PC-9 (cell line): ENCODE results near the gene ZNF628. TPM values are rescaled to one million over a fixed set of nuclear protein-coding genes. Genes with fewer than 3 reads are reported as not detected.

Experiments
- BruUV-seq: library from RNA; stranded (reverse); fragments of 400-500 nt; replicated peaks from 2 replicates; lab custom pipeline; 2021; lab: Mats Ljungman, UMichigan
- CTCF ChIA-PET: fragments of 300-600 bp; sonication (Branson Sonifier 250); formaldehyde crosslinking; loops from one replicate; lab custom pipeline; 2022; ENCODE audit warnings: antibody characterized with exemption; lab: Charles Lee
- POLR2A ChIA-PET: fragments of 300-600 bp; sonication (Branson Sonifier 250); formaldehyde crosslinking; loops from one replicate; lab custom pipeline; 2022; ENCODE audit warnings: antibody characterized with exemption; ENCODE audit not compliant: unreplicated experiment; lab: Charles Lee
- DNase-seq, 2 experiments: peaks; one replicate each; pipeline versions ENCODE4 v3.0.0 to v3.0.0-alpha.2; 2015 to 2022; ENCODE audit warnings: mixed read lengths in 1 of 2
- H2AFZ ChIP-seq: fragments of 200-600 bp; sonication (generic); 2 replicates; pipeline ENCODE4 v1.8.1; 2017; ENCODE audit warnings: antibody characterized with exemption
- H3F3A ChIP-seq: fragments of 200-600 bp; sonication (generic); 2 replicates; pipeline ENCODE4 v1.8.1; 2017; ENCODE audit warnings: antibody characterized with exemption, mild to moderate bottlenecking, low read depth; ENCODE audit not compliant: insufficient read depth
- H3K27ac ChIP-seq: fragments of 200-600 bp; sonication (generic); 2 replicates; pipeline ENCODE4 v1.6.1; 2016; ENCODE audit warnings: mixed run types
- H3K27me3 ChIP-seq: fragments of 200-600 bp; sonication (generic); 2 replicates; pipeline ENCODE4 v1.6.1; 2016; ENCODE audit warnings: low read depth, mixed run types; ENCODE audit not compliant: insufficient read depth
- H3K36me3 ChIP-seq: fragments of 200-600 bp; sonication (generic); 2 replicates; pipeline ENCODE4 v1.6.1; 2016; ENCODE audit warnings: low read depth, mixed run types
- H3K4me1 ChIP-seq: fragments of 200-600 bp; sonication (generic); replicated peaks from 2 replicates; pipeline ENCODE4 v1.6.1; 2016; ENCODE audit warnings: mixed run types; ENCODE audit not compliant: insufficient read depth
- H3K4me2 ChIP-seq: fragments of 200-600 bp; sonication (generic); 2 replicates; pipeline ENCODE4 v1.6.1; 2017; ENCODE audit warnings: mixed run types
- H3K4me3 ChIP-seq: fragments of 200-600 bp; sonication (generic); 2 replicates; pipeline ENCODE4 v1.6.1; 2016; ENCODE audit warnings: mixed run types
- H3K79me2 ChIP-seq: fragments of 200-600 bp; sonication (generic); 2 replicates; pipeline ENCODE4 v1.6.1; 2017; ENCODE audit warnings: low read depth, mixed run types
- H3K9me2 ChIP-seq: fragments of 200-600 bp; sonication (generic); 2 replicates; pipeline ENCODE4 v1.8.1; 2017; ENCODE audit warnings: mild to moderate bottlenecking; ENCODE audit not compliant: insufficient read depth
- H3K9me3 ChIP-seq: fragments of 200-600 bp; sonication (generic); 2 replicates; pipeline ENCODE4 v1.8.1; 2016; ENCODE audit warnings: low read depth; ENCODE audit not compliant: insufficient read depth
- H4K20me1 ChIP-seq: fragments of 200-600 bp; sonication (generic); 2 replicates; pipeline ENCODE4 v1.8.1; 2017; ENCODE audit not compliant: insufficient read depth
- CTCF ChIP-seq: fragments of 200-600 bp; sonication (generic); conservative IDR thresholded peaks from 2 replicates; pipeline ENCODE4 v1.6.1; 2017; ENCODE audit warnings: mixed run types, antibody characterized with exemption, mild to moderate bottlenecking, moderate library complexity
- EZH2 ChIP-seq: fragments of 200-600 bp; sonication (generic); IDR thresholded peaks from 2 replicates; pipeline ENCODE4 v1.8.0; 2017; ENCODE audit warnings: antibody characterized with exemption, low read depth
- intact Hi-C: fragments of 100-400 bp; cut with micrococcal nuclease; formaldehyde crosslinking; loops from one replicate; pipeline ENCODE4 v1.10.0; 2022; ENCODE audit not compliant: unreplicated experiment
- total RNA-seq: library from RNA; stranded (reverse); gene quantifications from 2 replicates; pipeline ENCODE4 v1.2.3, GENCODE V29; 2021

ZNF628 gene
- total RNA-seq, 1 experiment from 2014 or later, result 19.3 TPM

DNA sequence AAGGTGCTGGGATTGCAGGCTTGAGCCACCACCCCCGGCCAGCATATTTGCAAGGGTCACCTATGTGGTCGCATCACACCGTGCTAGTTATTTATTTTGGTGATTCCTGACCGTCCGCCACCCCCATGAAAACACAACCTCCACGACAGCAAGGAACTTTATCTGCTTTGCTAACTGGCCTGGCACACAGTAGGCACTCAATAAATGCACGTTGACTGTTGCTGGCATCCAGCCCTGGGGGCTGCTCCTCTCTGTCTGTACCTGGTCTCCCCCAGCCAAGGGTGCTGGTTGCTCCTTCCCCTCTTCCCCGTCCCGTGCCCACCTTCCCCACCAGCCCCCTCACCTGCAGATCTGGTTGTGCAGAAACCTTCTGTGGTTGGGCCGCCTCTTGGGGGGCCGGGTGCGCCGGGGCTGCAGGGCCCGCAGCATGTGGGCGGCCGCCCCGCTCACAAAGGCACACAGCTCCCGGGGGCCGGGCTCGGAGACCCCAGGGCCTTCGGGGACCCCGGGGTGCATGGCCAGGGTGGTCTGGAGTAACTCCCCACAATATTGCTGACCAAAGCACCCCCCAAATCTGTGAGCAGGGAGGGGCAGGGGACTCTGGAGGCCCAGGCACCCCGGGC, 12.3 kb upstream of the ZNF628 start:
- Histone ChIP-seq H3K4me1 (peaks cover 19% of the 10 kb centered on the region), H2AFZ (no peak overlapping the region), H3F3A (peaks cover 36% of the 10 kb centered on the region; the same call in 1 of the 2 replicates), H3K36me3 (no peaks in the 10 kb centered on the region), H3K4me2 (no peak overlapping the region), H3K27me3 (no peaks in the 10 kb centered on the region), H3K4me3 (no peak overlapping the region), H3K27ac (no peak overlapping the region), H3K79me2 (peaks cover 12% of the 10 kb centered on the region; the same call in 1 of the 2 replicates), H4K20me1 (peaks cover 15% of the 10 kb centered on the region), H3K9me2 (no peaks in the 10 kb centered on the region), H3K9me3 (no peaks in the 10 kb centered on the region)
- CTCF ChIA-PET, result no interaction called here
- BruUV-seq, result no TSS peak
- TF ChIP-seq CTCF (no peak), EZH2 (no peak)
- intact Hi-C loops, result loop anchor here (5.0 kb wide), 1 partner anchor 33 kb away; no protein-coding TSS in a partner anchor
- no peak for DNase-seq
- POLR2A ChIA-PET, result no interaction called here

DNA sequence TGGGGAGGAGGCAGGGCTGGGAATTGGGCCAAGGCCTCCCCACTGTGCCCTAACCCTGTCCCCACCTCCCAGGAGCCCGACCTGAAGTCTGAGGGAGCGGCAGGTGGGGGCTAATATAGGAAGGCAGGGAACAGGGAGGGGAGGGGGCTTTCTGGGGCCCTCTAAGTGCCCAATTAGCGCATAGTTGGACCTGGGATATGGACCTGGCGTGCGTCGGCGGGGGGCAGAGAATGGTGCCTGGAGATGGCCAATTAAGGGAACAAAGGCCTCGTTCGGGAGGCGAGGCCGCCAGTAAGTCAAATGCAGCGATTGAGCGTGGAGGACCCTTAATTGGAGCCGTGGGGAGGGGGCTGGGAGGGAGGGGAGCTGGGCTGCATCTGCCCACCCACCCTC, 11.8 kb upstream of the ZNF628 start, which contains the start of gene C19orf85:
Gene C19orf85, minus strand, starts transcription at position 90 of the 393 bp plus-strand sequence. CDS start 197 bp downstream, outside the sequence.
- Histone ChIP-seq H3K36me3 (no peaks in the 10 kb centered on the region), H3K4me3 (no peak within 1 kb of the TSS), H3K27me3 (no peaks in the 10 kb centered on the region), H3K9me3 (no peaks in the 10 kb centered on the region), H3K9me2 (no peaks in the 10 kb centered on the region), H2AFZ (no peak within 1 kb of the TSS), H4K20me1 (peaks cover 12% of the 10 kb centered on the region), H3K27ac (no peak within 1 kb of the TSS), H3K79me2 (peaks cover 7% of the 10 kb centered on the region; the same call in 1 of the 2 replicates), H3K4me2 (no peak within 1 kb of the TSS), H3K4me1 (peaks cover 19% of the 10 kb centered on the region), H3F3A (peaks cover 37% of the 10 kb centered on the region; the same call in 1 of the 2 replicates)
- TF ChIP-seq EZH2, result no peak
- no peak for TF ChIP-seq CTCF
- CTCF ChIA-PET, result no interaction called here
- no TSS peak for BruUV-seq
- intact Hi-C loops, result loop anchor here (5.0 kb wide), 1 partner anchor 33 kb away; no protein-coding TSS in a partner anchor
- POLR2A ChIA-PET, result no interaction called here
- DNase-seq, result no peak

DNA sequence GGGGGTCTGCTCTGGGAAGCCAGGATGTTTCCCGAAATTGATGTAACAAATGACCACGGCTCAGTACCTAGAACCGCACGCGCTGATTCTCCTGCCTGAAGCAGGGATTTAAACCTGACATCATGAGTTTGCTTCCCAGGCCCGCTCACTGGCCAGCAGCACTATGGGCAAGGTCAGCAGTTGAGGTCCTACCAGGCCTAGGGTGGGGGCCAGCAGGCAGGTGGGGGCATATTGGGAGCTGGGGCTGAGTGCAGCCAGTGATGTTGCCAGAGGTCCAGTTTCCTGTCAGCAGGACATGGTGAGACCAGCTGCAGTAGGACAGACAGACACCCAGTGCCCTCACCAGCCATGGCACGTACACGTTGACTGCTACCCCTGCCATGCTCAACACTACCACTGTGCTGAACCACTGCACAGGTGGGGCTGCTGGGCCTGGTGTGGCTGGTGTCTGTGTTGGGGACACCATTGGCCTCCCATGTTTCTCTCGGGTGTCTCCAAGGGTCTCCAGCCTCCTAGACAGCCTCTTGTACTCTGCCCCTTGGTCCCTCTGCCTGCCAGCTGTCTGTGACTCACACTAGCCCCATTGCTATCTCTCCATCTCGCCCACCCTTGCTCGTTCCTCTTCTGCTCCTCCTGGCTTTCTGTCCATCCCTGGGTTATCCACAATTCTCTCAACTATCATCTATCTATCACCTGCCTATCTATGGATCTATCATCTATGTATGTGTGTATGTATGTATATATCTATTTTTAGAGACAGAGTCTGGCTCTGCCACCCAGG, 10.8 kb upstream of the ZNF628 start:
- Histone ChIP-seq H3K9me3 (no peaks in the 10 kb centered on the region), H3K79me2 (peaks cover 4% of the 10 kb centered on the region; the same call in 1 of the 2 replicates), H3K27me3 (no peaks in the 10 kb centered on the region), H3K36me3 (no peaks in the 10 kb centered on the region), H3F3A (peaks cover 31% of the 10 kb centered on the region), H3K4me3 (no peak overlapping the region), H3K4me2 (no peak overlapping the region), H3K4me1 (peaks cover 13% of the 10 kb centered on the region), H2AFZ (no peak overlapping the region), H3K27ac (no peak overlapping the region), H4K20me1 (peaks cover 2% of the 10 kb centered on the region), H3K9me2 (no peaks in the 10 kb centered on the region)
- no TSS peak for BruUV-seq
- CTCF ChIA-PET, result no interaction called here
- no peak for TF ChIP-seq CTCF
- no peak for TF ChIP-seq EZH2
- no peak for DNase-seq
- intact Hi-C loops, result no loop called here
- POLR2A ChIA-PET, result no interaction called here
